ENCODE measurements around the gene OBP2A. TPM values are rescaled to one million over a fixed set of nuclear protein-coding genes. Genes with fewer than 3 reads are reported as not detected.
"Not testable (repeated sequence)": the region's sequence is repeated elsewhere in the genome, so short reads cannot be mapped to it uniquely, and the experiment has no call there.

Gene OBP2A
- total RNA-seq (1 to 10 TPM in 4 of 7 donors, not detected in 3; 1.4 to 7.8 (median 4.8) TPM), polyA plus RNA-seq (not detected)
- long read RNA-seq, donor 1, result 0 reads
- long read RNA-seq, donor 2, result 0 reads
- long read RNA-seq, donor 3, partial matches to known transcripts, result 0 of 3 reads
- long read RNA-seq, donor 3, other reads (novel, unspliced or antisense), result 1 of 3 reads

- H3K9me3 ChIP-seq; H3K27me3 ChIP-seq; H3K27ac ChIP-seq; intact Hi-C loops (cut with DNase I); H3K4me1 ChIP-seq (ENCODE audit: insufficient read depth); H3K36me3 ChIP-seq; H3K4me3 ChIP-seq: not testable (repeated sequence)
- WGBS, 3 donors, result 55 to 62% (median 61%) methylated on average over 13 to 14 of the region's 19 CpGs
- peak in 1 of 5 donors; percentile 3 for DNase-seq
Measured at GRCh38 chr9:135545646-135546176, at the start of gene OBP2A. OBP2A (plus strand) TSS chr9:135546126; CDS start chr9:135546181, 55 bp downstream.

- DNase-seq, result peak in 2 of 5 donors; percentile 14 to 30
- 74 to 81% (median 77%) methylated on average over 15 of the region's 15 CpGs for whole genome bisulfite sequencing, 3 donors
Measured at GRCh38 chr9:135498381-135499126, 47.4 kb upstream of the OBP2A start.

GRCh38 chr9:135499326-135500070 lies 46.4 kb upstream of the OBP2A start:
- Histone ChIP-seq H3K4me1 (ENCODE audit: insufficient read depth) (peaks cover 15% of the 10 kb centered on the region), H3K9me3 (no peaks in the 10 kb centered on the region), H3K36me3 (peaks cover 3% of the 10 kb centered on the region), H3K27me3 (no peaks in the 10 kb centered on the region), H3K27ac (peak overlapping the region in 1 of 2 donors; percentile 51), H3K4me3 (peak overlapping the region; percentile 89)
- DNase-seq, result peak; percentile 97 to 98 (median 98)
- no peak for TF ChIP-seq EP300 (IDR thresholded peaks at IDR 0.05)
- no peak for TF ChIP-seq POLR2A (IDR thresholded peaks at IDR 0.05)
- TF ChIP-seq CTCF (IDR thresholded peaks at IDR 0.05), result peak in 1 of 3 donors; percentile 16
- intact Hi-C loops (cut with DNase I), result no loop called here
- 1 to 4% (median 1%) methylated on average over 7 to 58 of the region's 58 CpGs for WGBS, 3 donors

More at GRCh38 chr9:135498381-135499126, 47.4 kb upstream of the OBP2A start:
- H3K27ac ChIP-seq, result no peak overlapping the region
- H3K9me3 ChIP-seq, result no peaks in the 10 kb centered on the region
- TF ChIP-seq EP300 (IDR thresholded peaks at IDR 0.05), result no peak
- TF ChIP-seq CTCF (IDR thresholded peaks at IDR 0.05), result no peak
- TF ChIP-seq POLR2A (IDR thresholded peaks at IDR 0.05), result no peak
- no peaks in the 10 kb centered on the region for H3K36me3 ChIP-seq
- intact Hi-C loops (cut with DNase I), result no loop called here
- no peak overlapping the region for H3K4me3 ChIP-seq
- no peaks in the 10 kb centered on the region for H3K27me3 ChIP-seq
- peaks cover 15% of the 10 kb centered on the region for H3K4me1 ChIP-seq (ENCODE audit: insufficient read depth)

GRCh38 chr9:135500071-135500524 lies 45.8 kb upstream of the OBP2A start:
- peak overlapping the region; percentile 89 for H3K4me3 ChIP-seq
- H3K27ac ChIP-seq, result peak overlapping the region in 1 of 2 donors; percentile 51
- no peak for TF ChIP-seq POLR2A (IDR thresholded peaks at IDR 0.05)
- TF ChIP-seq EP300 (IDR thresholded peaks at IDR 0.05), result no peak
- no peak for TF ChIP-seq CTCF (IDR thresholded peaks at IDR 0.05)
- intact Hi-C loops (cut with DNase I), result no loop called here
- peaks cover 3% of the 10 kb centered on the region for H3K36me3 ChIP-seq
- DNase-seq, result no peak
- H3K9me3 ChIP-seq, result no peaks in the 10 kb centered on the region
- 0% methylated on average over 25 to 29 of the region's 29 CpGs for WGBS, 3 donors
- peaks cover 15% of the 10 kb centered on the region for H3K4me1 ChIP-seq (ENCODE audit: insufficient read depth)
- no peaks in the 10 kb centered on the region for H3K27me3 ChIP-seq

Measured in ovary (tissue), 10 donors.